Neural cell (in vitro differentiated cells): Measurements from ENCODE around the gene SLC22A14. TPM values are rescaled to one million over a fixed set of nuclear protein-coding genes. Genes with fewer than 3 reads are reported as not detected.

ENCODE experiments used
- H2AFZ ChIP-seq: fragments of 200-600, 300-800 bp; sonication (generic), shearing (Covaris generic); 2 replicates; pipeline ENCODE4 v1.6.0; 2014; ENCODE audit warnings: low read depth, mild to moderate bottlenecking, antibody characterized with exemption, low read length, moderate library complexity
- H3F3A ChIP-seq: fragments of 200-600 bp; shearing (Covaris generic); 2 replicates; pipeline ENCODE4 v1.6.1; 2016; ENCODE audit warnings: mild to moderate bottlenecking, moderate library complexity, mixed read lengths, antibody characterized with exemption, low read length; ENCODE audit not compliant: insufficient read depth, poor library complexity, severe bottlenecking
- H3K27ac ChIP-seq: fragments of 200-600, 300-800 bp; sonication (generic), shearing (Covaris generic); 2 replicates; pipeline ENCODE4 v1.5.1; 2014; ENCODE audit warnings: mild to moderate bottlenecking, low read length, moderate library complexity
- H3K27me3 ChIP-seq: fragments of 300-800, 200-600 bp; sonication (generic), shearing (Covaris generic); 2 replicates; pipeline ENCODE4 v1.6.0; 2014; ENCODE audit warnings: mild to moderate bottlenecking, low read depth, low read length, moderate library complexity; ENCODE audit not compliant: insufficient read depth
- H3K36me3 ChIP-seq: fragments of 300-800, 200-600 bp; sonication (generic), shearing (Covaris generic); 2 replicates; pipeline ENCODE4 v1.5.1; 2014; ENCODE audit warnings: mild to moderate bottlenecking, antibody characterized with exemption, low read length, moderate library complexity; ENCODE audit not compliant: insufficient read depth
- H3K4me2 ChIP-seq: fragments of 300-800, 200-600 bp; sonication (generic), shearing (Covaris generic); 2 replicates; pipeline ENCODE4 v1.6.0; 2014; ENCODE audit warnings: mild to moderate bottlenecking, low read length
- H3K4me3 ChIP-seq: fragments of 300-800, 200-600 bp; sonication (generic), shearing (Covaris generic); 2 replicates; pipeline ENCODE4 v1.5.1; 2014; ENCODE audit warnings: mild to moderate bottlenecking, low read length, moderate library complexity
- H3K79me2 ChIP-seq: fragments of 200-600 bp; shearing (Covaris generic); replicated peaks from 2 replicates; pipeline ENCODE4 v1.6.0; 2014; ENCODE audit warnings: mild to moderate bottlenecking, low read length, moderate library complexity; ENCODE audit not compliant: insufficient read depth
- H3K9ac ChIP-seq: fragments of 300-800, 200-600 bp; sonication (generic), shearing (Covaris generic); 2 replicates; pipeline ENCODE4 v1.6.1; 2016; ENCODE audit warnings: mild to moderate bottlenecking, low read length, mixed read lengths
- H3K9me2 ChIP-seq: fragments of 200-600 bp; shearing (Covaris generic); 2 replicates; pipeline ENCODE4 v1.6.1; 2016; ENCODE audit warnings: mild to moderate bottlenecking, low read length, mixed read lengths; ENCODE audit not compliant: insufficient read depth
- H3K9me3 ChIP-seq: fragments of 200-600, 300-800 bp; sonication (generic), shearing (Covaris generic); 2 replicates; pipeline ENCODE4 v1.6.1; 2016; ENCODE audit warnings: mild to moderate bottlenecking, mixed run types, low read length, moderate library complexity, mixed read lengths
- H4K20me1 ChIP-seq: fragments of 200-600 bp; shearing (Covaris generic); 2 replicates; pipeline ENCODE4 v1.6.1; 2016; ENCODE audit warnings: mild to moderate bottlenecking, mixed run types; ENCODE audit not compliant: insufficient read depth
- EP300 ChIP-seq: fragments of 450-650 bp; conservative IDR thresholded peaks from 2 replicates; pipeline ENCODE4 v1.6.1; 2014; ENCODE audit warnings: antibody characterized with exemption, mild to moderate bottlenecking, moderate library complexity; ENCODE audit not compliant: poor library complexity, severe bottlenecking
- EZH2 ChIP-seq: fragments of 200-600, 300-800 bp; shearing (Covaris generic), sonication (generic); IDR thresholded peaks from 2 replicates; pipeline ENCODE4 v1.6.1; 2014; ENCODE audit warnings: antibody characterized with exemption, low read length, borderline replicate concordance, mild to moderate bottlenecking; ENCODE audit not compliant: insufficient read depth, poor library complexity, severe bottlenecking
- MXI1 ChIP-seq: fragments of 450-650 bp; conservative IDR thresholded peaks from 2 replicates; pipeline ENCODE4 v1.6.1; 2014; ENCODE audit warnings: antibody characterized with exemption, mild to moderate bottlenecking; ENCODE audit not compliant: poor library complexity, severe bottlenecking
- POLR2AphosphoS5 ChIP-seq: IDR thresholded peaks from 2 replicates; pipeline ENCODE4 v1.6.1; 2012
- RAD21 ChIP-seq: fragments of 450-650 bp; conservative IDR thresholded peaks from 2 replicates; pipeline ENCODE4 v1.6.1; 2014; ENCODE audit warnings: antibody characterized with exemption, mild to moderate bottlenecking, moderate library complexity
- SMC3 ChIP-seq: fragments of 450-650 bp; conservative IDR thresholded peaks from 2 replicates; pipeline ENCODE4 v1.6.1; 2014; ENCODE audit warnings: antibody characterized with exemption, mild to moderate bottlenecking, moderate library complexity; ENCODE audit not compliant: poor library complexity
- TAF1 ChIP-seq: IDR thresholded peaks from 2 replicates; pipeline ENCODE4 v1.6.1; 2012; ENCODE audit warnings: low read depth
- polyA minus RNA-seq: library from RNA; depleted of rRNA, polyadenylated mRNA; stranded (reverse); fragments of >200 nt; gene quantifications from 2 replicates; pipeline ENCODE4 v1.2.3, GENCODE V29; 2014
- polyA plus RNA-seq: library from polyadenylated mRNA; depleted of rRNA; stranded (reverse); fragments of >200 nt; gene quantifications from 2 replicates; pipeline ENCODE4 v1.2.3, GENCODE V29; 2014
- TF ChIP-seq, protein P1 (sequence below): IDR thresholded peaks from 2 replicates; pipeline ENCODE4 v1.6.1; 2012; ENCODE audit warnings: borderline replicate concordance
- TF ChIP-seq, protein P2 (sequence below): fragments of 450-650 bp; IDR thresholded peaks from 2 replicates; pipeline ENCODE4 v1.5.1; 2014; ENCODE audit warnings: antibody characterized with exemption, mild to moderate bottlenecking, moderate library complexity; ENCODE audit not compliant: poor library complexity, severe bottlenecking

Gene SLC22A14, protein sequence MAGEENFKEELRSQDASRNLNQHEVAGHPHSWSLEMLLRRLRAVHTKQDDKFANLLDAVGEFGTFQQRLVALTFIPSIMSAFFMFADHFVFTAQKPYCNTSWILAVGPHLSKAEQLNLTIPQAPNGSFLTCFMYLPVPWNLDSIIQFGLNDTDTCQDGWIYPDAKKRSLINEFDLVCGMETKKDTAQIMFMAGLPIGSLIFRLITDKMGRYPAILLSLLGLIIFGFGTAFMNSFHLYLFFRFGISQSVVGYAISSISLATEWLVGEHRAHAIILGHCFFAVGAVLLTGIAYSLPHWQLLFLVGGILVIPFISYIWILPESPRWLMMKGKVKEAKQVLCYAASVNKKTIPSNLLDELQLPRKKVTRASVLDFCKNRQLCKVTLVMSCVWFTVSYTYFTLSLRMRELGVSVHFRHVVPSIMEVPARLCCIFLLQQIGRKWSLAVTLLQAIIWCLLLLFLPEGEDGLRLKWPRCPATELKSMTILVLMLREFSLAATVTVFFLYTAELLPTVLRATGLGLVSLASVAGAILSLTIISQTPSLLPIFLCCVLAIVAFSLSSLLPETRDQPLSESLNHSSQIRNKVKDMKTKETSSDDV
- 0.16 and 0.25 TPM in 2 replicates for polyA plus RNA-seq
- 0.93 TPM in 1 of 2 replicates, not detected in the other for polyA minus RNA-seq

DNA sequence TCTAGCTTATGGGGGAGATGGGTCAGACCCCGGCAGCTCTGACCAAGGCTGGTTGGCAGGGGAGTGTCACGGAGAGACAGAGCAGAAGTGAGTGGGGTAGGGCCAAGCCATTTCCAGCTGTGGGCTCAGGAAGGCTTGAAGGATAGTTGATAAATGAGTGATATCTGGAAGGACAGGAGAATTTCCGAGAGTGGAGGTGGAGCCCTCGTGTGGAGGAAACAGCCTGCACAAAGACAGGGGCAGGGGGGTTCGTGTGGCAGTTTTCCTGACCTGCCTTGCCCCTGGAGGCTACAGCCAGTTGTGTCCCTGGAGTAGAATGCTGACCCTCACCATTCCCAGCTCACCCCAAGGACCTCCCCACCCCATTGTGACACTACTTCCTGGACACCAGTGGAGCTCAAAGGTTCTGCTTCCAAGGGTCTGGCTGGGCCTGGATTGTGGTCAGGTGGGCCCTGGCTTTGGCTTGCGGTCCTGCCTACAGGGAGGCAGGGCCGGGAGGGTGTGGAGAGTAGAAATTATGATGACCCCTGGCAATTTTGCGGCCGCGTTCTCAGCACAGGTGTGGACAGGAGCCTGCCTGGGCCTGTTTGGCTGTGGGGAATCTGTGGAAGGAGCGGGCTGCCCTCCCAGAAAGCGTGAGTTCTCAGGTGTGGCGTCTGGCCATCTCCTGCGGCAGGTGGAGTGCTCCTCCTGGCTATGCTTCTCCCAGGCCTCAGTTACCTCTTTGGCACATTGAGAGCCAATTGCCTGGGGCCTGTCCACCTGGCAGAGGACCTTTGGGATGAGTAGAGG, at the start of gene SLC22A14:
Gene SLC22A14, plus strand, starts transcription at position 400 of the 792 bp plus-strand sequence. CDS start 23,733 bp downstream, outside the sequence.
- Histone ChIP-seq H3K27ac (no peak within 1 kb of the TSS), H3K27me3 (no peaks in the 10 kb centered on the region), H2AFZ (no peak within 1 kb of the TSS), H3K79me2 (no peaks in the 10 kb centered on the region), H3K9me2 (no peaks in the 10 kb centered on the region), H4K20me1 (no peaks in the 10 kb centered on the region), H3K9me3 (no peaks in the 10 kb centered on the region), H3K4me2 (no peak within 1 kb of the TSS), H3K36me3 (no peaks in the 10 kb centered on the region), H3K9ac (no peak within 1 kb of the TSS), H3F3A (no peaks in the 10 kb centered on the region), H3K4me3 (no peak within 1 kb of the TSS)
- TF ChIP-seq RAD21 (no peak), SMC3 (no peak), EZH2 (no peak), TAF1 (no peak), MXI1 (no peak), POLR2AphosphoS5 (no peak), EP300 (no peak)
- TF ChIP-seq, protein P1, sequence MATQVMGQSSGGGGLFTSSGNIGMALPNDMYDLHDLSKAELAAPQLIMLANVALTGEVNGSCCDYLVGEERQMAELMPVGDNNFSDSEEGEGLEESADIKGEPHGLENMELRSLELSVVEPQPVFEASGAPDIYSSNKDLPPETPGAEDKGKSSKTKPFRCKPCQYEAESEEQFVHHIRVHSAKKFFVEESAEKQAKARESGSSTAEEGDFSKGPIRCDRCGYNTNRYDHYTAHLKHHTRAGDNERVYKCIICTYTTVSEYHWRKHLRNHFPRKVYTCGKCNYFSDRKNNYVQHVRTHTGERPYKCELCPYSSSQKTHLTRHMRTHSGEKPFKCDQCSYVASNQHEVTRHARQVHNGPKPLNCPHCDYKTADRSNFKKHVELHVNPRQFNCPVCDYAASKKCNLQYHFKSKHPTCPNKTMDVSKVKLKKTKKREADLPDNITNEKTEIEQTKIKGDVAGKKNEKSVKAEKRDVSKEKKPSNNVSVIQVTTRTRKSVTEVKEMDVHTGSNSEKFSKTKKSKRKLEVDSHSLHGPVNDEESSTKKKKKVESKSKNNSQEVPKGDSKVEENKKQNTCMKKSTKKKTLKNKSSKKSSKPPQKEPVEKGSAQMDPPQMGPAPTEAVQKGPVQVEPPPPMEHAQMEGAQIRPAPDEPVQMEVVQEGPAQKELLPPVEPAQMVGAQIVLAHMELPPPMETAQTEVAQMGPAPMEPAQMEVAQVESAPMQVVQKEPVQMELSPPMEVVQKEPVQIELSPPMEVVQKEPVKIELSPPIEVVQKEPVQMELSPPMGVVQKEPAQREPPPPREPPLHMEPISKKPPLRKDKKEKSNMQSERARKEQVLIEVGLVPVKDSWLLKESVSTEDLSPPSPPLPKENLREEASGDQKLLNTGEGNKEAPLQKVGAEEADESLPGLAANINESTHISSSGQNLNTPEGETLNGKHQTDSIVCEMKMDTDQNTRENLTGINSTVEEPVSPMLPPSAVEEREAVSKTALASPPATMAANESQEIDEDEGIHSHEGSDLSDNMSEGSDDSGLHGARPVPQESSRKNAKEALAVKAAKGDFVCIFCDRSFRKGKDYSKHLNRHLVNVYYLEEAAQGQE: no peak
- TF ChIP-seq, protein P2, sequence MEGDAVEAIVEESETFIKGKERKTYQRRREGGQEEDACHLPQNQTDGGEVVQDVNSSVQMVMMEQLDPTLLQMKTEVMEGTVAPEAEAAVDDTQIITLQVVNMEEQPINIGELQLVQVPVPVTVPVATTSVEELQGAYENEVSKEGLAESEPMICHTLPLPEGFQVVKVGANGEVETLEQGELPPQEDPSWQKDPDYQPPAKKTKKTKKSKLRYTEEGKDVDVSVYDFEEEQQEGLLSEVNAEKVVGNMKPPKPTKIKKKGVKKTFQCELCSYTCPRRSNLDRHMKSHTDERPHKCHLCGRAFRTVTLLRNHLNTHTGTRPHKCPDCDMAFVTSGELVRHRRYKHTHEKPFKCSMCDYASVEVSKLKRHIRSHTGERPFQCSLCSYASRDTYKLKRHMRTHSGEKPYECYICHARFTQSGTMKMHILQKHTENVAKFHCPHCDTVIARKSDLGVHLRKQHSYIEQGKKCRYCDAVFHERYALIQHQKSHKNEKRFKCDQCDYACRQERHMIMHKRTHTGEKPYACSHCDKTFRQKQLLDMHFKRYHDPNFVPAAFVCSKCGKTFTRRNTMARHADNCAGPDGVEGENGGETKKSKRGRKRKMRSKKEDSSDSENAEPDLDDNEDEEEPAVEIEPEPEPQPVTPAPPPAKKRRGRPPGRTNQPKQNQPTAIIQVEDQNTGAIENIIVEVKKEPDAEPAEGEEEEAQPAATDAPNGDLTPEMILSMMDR: no peak

DNA sequence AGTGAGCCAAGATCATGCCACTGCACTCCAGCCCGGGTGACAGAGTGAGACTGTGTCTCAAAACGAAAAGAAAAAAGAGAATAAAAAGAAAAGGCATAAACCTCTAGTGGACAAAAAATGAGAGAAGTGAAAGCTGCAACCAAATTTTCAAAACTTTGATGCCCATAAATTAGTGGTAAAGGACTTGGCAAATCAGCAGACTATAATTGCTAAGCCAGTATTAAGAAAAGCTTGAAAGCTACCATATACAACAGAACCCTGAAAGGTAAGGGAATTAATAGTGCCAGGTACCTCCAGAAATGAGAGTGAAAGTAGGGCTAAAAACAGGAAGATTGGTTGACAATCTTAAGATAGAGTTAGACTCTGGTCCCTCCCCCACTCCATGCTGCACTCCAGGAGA, 49.4 kb upstream of the SLC22A14 start:
- Histone ChIP-seq H3K4me2 (no peak overlapping the region), H3K9ac (no peak overlapping the region), H3K27me3 (no peaks in the 10 kb centered on the region), H3F3A (no peaks in the 10 kb centered on the region), H4K20me1 (no peaks in the 10 kb centered on the region), H3K27ac (no peak overlapping the region), H2AFZ (no peak overlapping the region), H3K36me3 (no peaks in the 10 kb centered on the region), H3K4me3 (no peak overlapping the region), H3K9me3 (no peaks in the 10 kb centered on the region), H3K9me2 (no peaks in the 10 kb centered on the region), H3K79me2 (no peaks in the 10 kb centered on the region)
- TF ChIP-seq MXI1 (no peak), RAD21 (no peak), SMC3 (no peak), POLR2AphosphoS5 (no peak), EP300 (no peak)
- TF ChIP-seq, protein P1: no peak
